ENCODE measurements around the gene RP2. TPM values are rescaled to one million over a fixed set of nuclear protein-coding genes. Genes with fewer than 3 reads are reported as not detected.

RP2 gene
- total RNA-seq, 4 donors from 2014 or later, result 6.1 to 11.1 (median 8.7) TPM

- Histone ChIP-seq H3K27me3 (no peaks in the 10 kb centered on the region), H3K4me3 (no peak overlapping the region), H3K36me3 (no peaks in the 10 kb centered on the region), H3K9me3 (no peaks in the 10 kb centered on the region), H3K27ac (no peak overlapping the region), H3K4me1 (no peaks in the 10 kb centered on the region)
- TF ChIP-seq CTCF (IDR thresholded peaks at IDR 0.05), result peak; percentile 50 to 60 (median 51)
- no peak for TF ChIP-seq EP300 (IDR thresholded peaks at IDR 0.05)
- no peak for TF ChIP-seq POLR2A (IDR thresholded peaks at IDR 0.05)
- 23 to 48% methylated on average over 5 to 8 of the region's 8 CpGs for WGBS, 2 donors
- peak; percentile 62 to 84 for DNase-seq (ENCODE audit: low spot score in 2 of 2)
Observed at GRCh38 chrX:46796574-46797191, 40.2 kb upstream of the RP2 start.

GRCh38 chrX:46803140-46803539 is 33.7 kb upstream of the RP2 start:
- WGBS, 2 donors, result 54 to 57% methylated on average over 3 of the region's 3 CpGs
- no peak overlapping the region for H3K27ac ChIP-seq
- no peaks in the 10 kb centered on the region for H3K9me3 ChIP-seq
- no peak for DNase-seq (ENCODE audit: low spot score in 2 of 2)
- no peaks in the 10 kb centered on the region for H3K27me3 ChIP-seq
- no peaks in the 10 kb centered on the region for H3K36me3 ChIP-seq
- H3K4me3 ChIP-seq, result no peak overlapping the region
- TF ChIP-seq POLR2A (IDR thresholded peaks at IDR 0.05) (no peak), EP300 (IDR thresholded peaks at IDR 0.05) (no peak), CTCF (IDR thresholded peaks at IDR 0.05) (no peak)
- no peaks in the 10 kb centered on the region for H3K4me1 ChIP-seq

GRCh38 chrX:46805270-46805669 is 31.6 kb upstream of the RP2 start:
- Histone ChIP-seq H3K9me3 (no peaks in the 10 kb centered on the region), H3K4me1 (no peaks in the 10 kb centered on the region), H3K36me3 (no peaks in the 10 kb centered on the region), H3K4me3 (no peak overlapping the region), H3K27ac (no peak overlapping the region), H3K27me3 (no peaks in the 10 kb centered on the region)
- TF ChIP-seq POLR2A (IDR thresholded peaks at IDR 0.05) (no peak), CTCF (IDR thresholded peaks at IDR 0.05) (no peak), EP300 (IDR thresholded peaks at IDR 0.05) (no peak)
- no peak for DNase-seq (ENCODE audit: low spot score in 2 of 2)
- WGBS, 2 donors, result 59 to 95% methylated on average over 2 of the region's 2 CpGs

- 44 to 63% methylated on average over 1 of the region's 1 CpG for WGBS, 2 donors
- Histone ChIP-seq H3K27me3 (no peaks in the 10 kb centered on the region), H3K4me3 (no peak overlapping the region), H3K27ac (no peak overlapping the region), H3K36me3 (no peaks in the 10 kb centered on the region), H3K9me3 (no peaks in the 10 kb centered on the region), H3K4me1 (no peaks in the 10 kb centered on the region)
- TF ChIP-seq POLR2A (IDR thresholded peaks at IDR 0.05), result no peak
- TF ChIP-seq EP300 (IDR thresholded peaks at IDR 0.05), result no peak
- TF ChIP-seq CTCF (IDR thresholded peaks at IDR 0.05), result no peak
- no peak for DNase-seq (ENCODE audit: low spot score in 2 of 2)
Observed at GRCh38 chrX:46811121-46811520, 25.7 kb upstream of the RP2 start.

GRCh38 chrX:46812445-46812844 is 24.4 kb upstream of the RP2 start:
- DNase-seq (ENCODE audit: low spot score in 2 of 2), result no peak
- no peak overlapping the region for H3K4me3 ChIP-seq
- H3K27me3 ChIP-seq, result no peaks in the 10 kb centered on the region
- TF ChIP-seq POLR2A (IDR thresholded peaks at IDR 0.05) (no peak), EP300 (IDR thresholded peaks at IDR 0.05) (no peak), CTCF (IDR thresholded peaks at IDR 0.05) (no peak)
- H3K9me3 ChIP-seq, result no peaks in the 10 kb centered on the region
- H3K36me3 ChIP-seq, result no peaks in the 10 kb centered on the region
- no peaks in the 10 kb centered on the region for H3K4me1 ChIP-seq
- no peak overlapping the region for H3K27ac ChIP-seq
- 79 to 85% methylated on average over 2 of the region's 2 CpGs for WGBS, 2 donors

Measured in tibial nerve (tissue), 4 donors.